Measurements from ENCODE around the gene ZFYVE26. TPM values are rescaled to one million over a fixed set of nuclear protein-coding genes. Genes with fewer than 3 reads are reported as not detected.

ZFYVE26 gene
- total RNA-seq, 1 experiment from 2014 or later = 9.4 TPM

- Histone ChIP-seq H3K4me3 (no peak overlapping the region), H3K36me3 (peaks cover 23% of the 10 kb centered on the region), H3K27ac (no peak overlapping the region), H3K27me3 (replicated peaks) (no peaks in the 10 kb centered on the region), H3K4me1 (replicated peaks) (no peaks in the 10 kb centered on the region), H3K9me3 (replicated peaks) (no peaks in the 10 kb centered on the region)
- no peak for DNase-seq (ENCODE audit: low read depth in 1 of 2, low spot score in 2 of 2)
These were observed 59.2 kb downstream of the ZFYVE26 start for GRCh38 chr14:67757175-67757574.

- Histone ChIP-seq H3K27me3 (replicated peaks) (no peaks in the 10 kb centered on the region), H3K4me1 (replicated peaks) (no peaks in the 10 kb centered on the region), H3K9me3 (replicated peaks) (no peaks in the 10 kb centered on the region), H3K36me3 (peaks cover 21% of the 10 kb centered on the region), H3K27ac (no peak overlapping the region), H3K4me3 (no peak overlapping the region)
- DNase-seq (ENCODE audit: low read depth in 1 of 2, low spot score in 2 of 2) = no peak
These were observed 59.9 kb downstream of the ZFYVE26 start for GRCh38 chr14:67756496-67756895.

- Histone ChIP-seq H3K27ac (no peak overlapping the region), H3K36me3 (peaks cover 20% of the 10 kb centered on the region)
- no peak for DNase-seq (ENCODE audit: low read depth in 1 of 2, low spot score in 2 of 2)
These were observed 66.9 kb downstream of the ZFYVE26 start for GRCh38 chr14:67749341-67750084.

GRCh38 chr14:67748312-67748711, 68.1 kb downstream of the ZFYVE26 start:
- Histone ChIP-seq H3K4me1 (replicated peaks) (no peaks in the 10 kb centered on the region), H3K36me3 (peaks cover 12% of the 10 kb centered on the region), H3K27me3 (replicated peaks) (no peaks in the 10 kb centered on the region), H3K9me3 (replicated peaks) (no peaks in the 10 kb centered on the region), H3K27ac (no peak overlapping the region), H3K4me3 (no peak overlapping the region)
- DNase-seq (ENCODE audit: low read depth in 1 of 2, low spot score in 2 of 2) = no peak

More at GRCh38 chr14:67749341-67750084, 66.9 kb downstream of the ZFYVE26 start:
- no peaks in the 10 kb centered on the region for H3K9me3 ChIP-seq (replicated peaks)
- no peaks in the 10 kb centered on the region for H3K4me1 ChIP-seq (replicated peaks)
- H3K4me3 ChIP-seq = no peak overlapping the region
- no peaks in the 10 kb centered on the region for H3K27me3 ChIP-seq (replicated peaks)

GRCh38 chr14:67746927-67747326, 69.5 kb downstream of the ZFYVE26 start:
- no peak for DNase-seq (ENCODE audit: low read depth in 1 of 2, low spot score in 2 of 2)
- Histone ChIP-seq H3K36me3 (peaks cover 7% of the 10 kb centered on the region; the same call in 1 of the 2 replicates), H3K9me3 (replicated peaks) (no peaks in the 10 kb centered on the region), H3K27me3 (replicated peaks) (no peaks in the 10 kb centered on the region), H3K4me1 (replicated peaks) (no peaks in the 10 kb centered on the region), H3K27ac (no peak overlapping the region), H3K4me3 (no peak overlapping the region)

- no peaks in the 10 kb centered on the region for H3K36me3 ChIP-seq
- no peaks in the 10 kb centered on the region for H3K27me3 ChIP-seq (replicated peaks)
- H3K27ac ChIP-seq = no peak overlapping the region
- no peak overlapping the region for H3K4me3 ChIP-seq
- no peak for DNase-seq (ENCODE audit: low read depth in 1 of 2, low spot score in 2 of 2)
- no peaks in the 10 kb centered on the region for H3K9me3 ChIP-seq (replicated peaks)
- peaks cover 5% of the 10 kb centered on the region; the same call in 1 of the 2 replicates for H3K4me1 ChIP-seq (replicated peaks)
These were observed 72.3 kb downstream of the ZFYVE26 start for GRCh38 chr14:67744046-67744445.

GRCh38 chr14:67738740-67739504, 77.5 kb downstream of the ZFYVE26 start:
- no peaks in the 10 kb centered on the region for H3K9me3 ChIP-seq (replicated peaks)
- DNase-seq (ENCODE audit: low read depth in 1 of 2, low spot score in 2 of 2) = peak; percentile 37 to 65
- H3K4me3 ChIP-seq = no peak overlapping the region
- no peaks in the 10 kb centered on the region for H3K36me3 ChIP-seq
- peaks cover 9% of the 10 kb centered on the region; the same call in 1 of the 2 replicates for H3K4me1 ChIP-seq (replicated peaks)
- H3K27me3 ChIP-seq (replicated peaks) = no peaks in the 10 kb centered on the region
- no peak overlapping the region for H3K27ac ChIP-seq

- Histone ChIP-seq H3K9me3 (replicated peaks) (no peaks in the 10 kb centered on the region), H3K4me3 (no peak overlapping the region), H3K27me3 (replicated peaks) (no peaks in the 10 kb centered on the region), H3K27ac (no peak overlapping the region), H3K4me1 (replicated peaks) (peaks cover 9% of the 10 kb centered on the region; the same call in 1 of the 2 replicates), H3K36me3 (no peaks in the 10 kb centered on the region)
- DNase-seq (ENCODE audit: low read depth in 1 of 2, low spot score in 2 of 2) = no peak
These were observed 79.6 kb downstream of the ZFYVE26 start for GRCh38 chr14:67736771-67737170.

- no peaks in the 10 kb centered on the region for H3K36me3 ChIP-seq
- peaks cover 9% of the 10 kb centered on the region; the same call in 1 of the 2 replicates for H3K4me1 ChIP-seq (replicated peaks)
- no peak overlapping the region for H3K27ac ChIP-seq
- H3K4me3 ChIP-seq = no peak overlapping the region
- DNase-seq (ENCODE audit: low read depth in 1 of 2, low spot score in 2 of 2) = no peak
- H3K9me3 ChIP-seq (replicated peaks) = no peaks in the 10 kb centered on the region
- H3K27me3 ChIP-seq (replicated peaks) = no peaks in the 10 kb centered on the region
These were observed 80.8 kb downstream of the ZFYVE26 start for GRCh38 chr14:67735336-67736147.

GRCh38 chr14:67734675-67735074, 81.7 kb downstream of the ZFYVE26 start:
- no peak overlapping the region for H3K4me3 ChIP-seq
- no peaks in the 10 kb centered on the region for H3K27me3 ChIP-seq (replicated peaks)
- no peaks in the 10 kb centered on the region for H3K9me3 ChIP-seq (replicated peaks)
- H3K4me1 ChIP-seq (replicated peaks) = peaks cover 9% of the 10 kb centered on the region; the same call in 1 of the 2 replicates
- H3K27ac ChIP-seq = no peak overlapping the region
- no peak for DNase-seq (ENCODE audit: low read depth in 1 of 2, low spot score in 2 of 2)
- H3K36me3 ChIP-seq = no peaks in the 10 kb centered on the region

- DNase-seq (ENCODE audit: low read depth in 1 of 2, low spot score in 2 of 2) = no peak
- H3K27me3 ChIP-seq (replicated peaks) = no peaks in the 10 kb centered on the region
- 0 out of 2 replicates have a peak, but pooled peaks cover under 1% of the 10 kb centered on the region for H3K4me1 ChIP-seq (replicated peaks)
These were observed 82.8 kb downstream of the ZFYVE26 start for GRCh38 chr14:67733616-67734015.

GRCh38 chr14:67729072-67729885, 87.1 kb downstream of the ZFYVE26 start:
- no peak overlapping the region for H3K27ac ChIP-seq
- H3K9me3 ChIP-seq (replicated peaks) = no peaks in the 10 kb centered on the region
- DNase-seq (ENCODE audit: low read depth in 1 of 2, low spot score in 2 of 2) = no peak
- H3K36me3 ChIP-seq = no peaks in the 10 kb centered on the region
- H3K27me3 ChIP-seq (replicated peaks) = no peaks in the 10 kb centered on the region
- H3K4me1 ChIP-seq (replicated peaks) = no peaks in the 10 kb centered on the region
- H3K4me3 ChIP-seq = no peak overlapping the region

More at GRCh38 chr14:67733616-67734015, 82.8 kb downstream of the ZFYVE26 start:
- Histone ChIP-seq H3K36me3 (no peaks in the 10 kb centered on the region), H3K9me3 (replicated peaks) (no peaks in the 10 kb centered on the region), H3K27ac (no peak overlapping the region), H3K4me3 (no peak overlapping the region)

GRCh38 chr14:67728258-67728657, 88.1 kb downstream of the ZFYVE26 start:
- Histone ChIP-seq H3K4me1 (replicated peaks) (no peaks in the 10 kb centered on the region), H3K4me3 (no peak overlapping the region), H3K27ac (no peak overlapping the region), H3K9me3 (replicated peaks) (no peaks in the 10 kb centered on the region), H3K36me3 (no peaks in the 10 kb centered on the region), H3K27me3 (replicated peaks) (no peaks in the 10 kb centered on the region; the same call in 1 of the 2 replicates)
- no peak for DNase-seq (ENCODE audit: low read depth in 1 of 2, low spot score in 2 of 2)
